H7 (cell line): ENCODE data around the gene NXPE2. TPM values are rescaled to one million over a fixed set of nuclear protein-coding genes. Genes with fewer than 3 reads are reported as not detected.
"Not testable (repeated sequence)": the region's sequence is repeated elsewhere in the genome, so short reads cannot be mapped to it uniquely, and the experiment has no call there.

Experiments
- DNase-seq: peaks from one replicate; pipeline ENCODE4 v3.0.0; 2012
- H3K27me3 ChIP-seq: 2 replicates; pipeline ENCODE4 v1.6.0; 2011; ENCODE audit warnings: mild to moderate bottlenecking, low read length; ENCODE audit not compliant: control insufficient read depth, insufficient read depth
- H3K36me3 ChIP-seq: replicated peaks from 2 replicates; pipeline ENCODE4 v1.5.1; 2011; ENCODE audit warnings: low read length; ENCODE audit not compliant: control insufficient read depth, insufficient read depth
- H3K4me3 ChIP-seq: 2 replicates; pipeline ENCODE4 v1.5.1; 2011; ENCODE audit warnings: low read depth, mild to moderate bottlenecking, control low read depth, low read length, moderate library complexity; ENCODE audit not compliant: insufficient read depth
- total RNA-seq: library from RNA; depleted of rRNA; stranded (reverse); fragments of >200 nt; shearing (Covaris generic); gene quantifications from 2 replicates; pipeline ENCODE4 v1.2.3, GENCODE V29; 2014; rRNA removed

NXPE2 gene
- not detected in 2 replicates for total RNA-seq

- no peak for DNase-seq
- Histone ChIP-seq H3K27me3 (no peaks in the 10 kb centered on the region), H3K36me3 (no peaks in the 10 kb centered on the region), H3K4me3 (no peak within 1 kb of the TSS)
Observed at GRCh38 chr11:114678125-114679036, at the start of gene NXPE2. Gene NXPE2 (plus strand): TSS chr11:114678527. CDS start chr11:114678576, 49 bp downstream.

- H3K27me3 ChIP-seq, H3K36me3 ChIP-seq, H3K4me3 ChIP-seq: not testable (repeated sequence)
- DNase-seq: peak; percentile 0
Observed at GRCh38 chr11:114631445-114631965, 46.8 kb upstream of the NXPE2 start.

DNA sequence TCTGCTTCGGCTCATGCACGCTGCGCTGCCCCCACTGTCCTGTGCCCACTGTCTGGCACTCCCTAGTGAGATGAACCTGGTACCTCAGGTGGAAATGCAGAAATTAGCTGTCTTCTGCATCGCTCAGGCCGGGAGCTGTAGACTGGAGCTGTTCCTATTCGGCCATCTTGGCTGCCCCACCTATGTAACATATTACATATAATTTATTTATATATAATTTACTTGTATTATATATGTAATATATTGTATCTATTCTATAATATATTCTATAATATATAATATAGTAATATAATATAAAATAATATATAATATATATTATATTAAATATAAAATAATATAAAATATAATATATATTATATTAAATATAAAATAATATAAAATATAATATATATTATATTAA lies 38.9 kb upstream of the NXPE2 start:
- H3K36me3 ChIP-seq, H3K4me3 ChIP-seq, H3K27me3 ChIP-seq, DNase-seq: not testable (repeated sequence)

DNA sequence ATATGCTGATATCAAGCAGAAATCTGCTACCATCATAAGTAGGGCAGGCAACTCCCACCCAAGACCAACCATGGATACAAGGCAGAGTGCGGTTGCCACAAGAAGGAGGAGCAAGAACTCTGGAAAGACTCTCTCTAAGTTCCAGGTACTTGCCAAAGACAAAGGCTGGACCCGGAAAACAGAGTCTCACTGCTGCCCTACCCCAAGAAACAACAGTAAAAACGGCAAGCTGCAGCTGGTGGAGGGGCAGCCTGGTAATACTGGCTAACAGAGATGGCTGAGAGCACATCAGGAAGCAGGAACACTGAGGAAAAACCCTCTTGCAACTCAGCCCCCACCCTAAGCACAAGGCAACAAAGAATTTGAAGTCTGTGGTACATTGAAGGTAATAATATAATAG lies 27.7 kb upstream of the NXPE2 start:
- Histone ChIP-seq H3K4me3 (no peak overlapping the region), H3K36me3 (no peaks in the 10 kb centered on the region), H3K27me3 (no peaks in the 10 kb centered on the region)
- DNase-seq: no peak

GRCh38 chr11:114651145-114651718 lies 27.1 kb upstream of the NXPE2 start:
- no peak overlapping the region for H3K4me3 ChIP-seq
- H3K36me3 ChIP-seq: no peaks in the 10 kb centered on the region
- DNase-seq: no peak
- H3K27me3 ChIP-seq: no peaks in the 10 kb centered on the region

- no peak for DNase-seq
- Histone ChIP-seq H3K27me3 (no peaks in the 10 kb centered on the region), H3K36me3 (no peaks in the 10 kb centered on the region), H3K4me3 (no peak overlapping the region)
Observed at GRCh38 chr11:114653148-114653547, 25.2 kb upstream of the NXPE2 start.

DNA sequence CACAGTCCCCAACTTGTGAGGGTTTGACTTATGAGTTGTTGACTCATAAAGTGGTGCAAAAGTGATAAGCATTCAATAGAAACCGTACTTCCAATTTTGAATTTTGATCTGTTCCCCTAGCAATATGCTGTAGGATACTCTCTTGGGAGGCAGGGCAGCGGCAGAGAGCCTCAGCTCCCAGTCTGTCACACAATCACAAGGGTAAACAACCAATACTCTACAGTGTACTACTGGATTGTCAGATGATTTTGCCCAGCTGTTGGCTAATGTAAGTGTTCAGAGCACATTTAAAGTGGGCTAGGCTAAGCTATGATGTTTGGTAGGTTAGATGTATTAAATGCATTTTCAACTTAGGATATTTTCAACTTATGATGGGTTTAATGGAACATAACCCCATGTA lies 13.7 kb upstream of the NXPE2 start:
- Histone ChIP-seq H3K27me3 (no peaks in the 10 kb centered on the region), H3K4me3 (no peak overlapping the region), H3K36me3 (no peaks in the 10 kb centered on the region)
- DNase-seq: no peak

- Histone ChIP-seq H3K27me3 (no peaks in the 10 kb centered on the region), H3K4me3 (no peak overlapping the region), H3K36me3 (no peaks in the 10 kb centered on the region)
- DNase-seq: no peak
Observed at GRCh38 chr11:114666760-114667159, 11.6 kb upstream of the NXPE2 start.

DNA sequence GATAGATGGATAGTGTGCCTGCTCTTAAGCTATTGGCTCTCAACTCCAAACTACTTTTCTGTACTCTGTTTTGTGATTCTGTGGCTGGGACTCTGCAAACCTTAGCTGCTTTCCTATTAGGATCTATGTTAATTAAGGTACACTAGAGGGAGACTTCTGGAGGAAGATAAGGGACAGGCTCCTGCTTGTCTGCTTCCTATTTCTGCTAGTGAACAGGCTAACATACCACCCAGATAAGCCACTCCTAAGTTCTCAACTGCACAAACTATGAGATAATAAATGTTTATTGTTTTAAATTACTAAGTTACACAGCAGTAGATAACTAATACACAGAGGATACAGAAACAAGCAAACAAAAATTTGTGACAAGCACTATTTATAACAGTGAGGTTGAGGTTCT lies 10.2 kb upstream of the NXPE2 start:
- Histone ChIP-seq H3K4me3 (no peak overlapping the region), H3K36me3 (no peaks in the 10 kb centered on the region), H3K27me3 (no peaks in the 10 kb centered on the region)
- no peak for DNase-seq

DNA sequence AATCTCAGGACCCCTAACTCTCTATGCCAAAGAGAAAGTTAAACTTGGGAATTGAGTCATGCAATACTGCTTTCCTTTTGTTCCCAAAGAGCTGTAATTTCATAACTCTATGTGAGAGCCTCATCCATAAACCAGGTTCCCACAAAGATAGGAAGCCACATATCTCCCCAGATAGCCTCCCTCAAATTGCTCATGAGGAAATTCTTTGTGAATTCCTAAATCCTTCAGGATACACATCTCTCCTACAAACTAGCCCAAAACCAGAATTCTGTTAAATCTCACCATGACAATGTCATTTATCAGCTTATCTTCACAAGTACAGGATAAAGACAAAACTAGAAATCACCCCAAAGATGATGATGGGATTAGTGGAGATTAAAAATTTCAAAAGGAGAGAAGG lies 4.7 kb upstream of the NXPE2 start:
- H3K27me3 ChIP-seq: no peaks in the 10 kb centered on the region
- DNase-seq: no peak
- no peaks in the 10 kb centered on the region for H3K36me3 ChIP-seq
- H3K4me3 ChIP-seq: no peak overlapping the region

GRCh38 chr11:114679505-114679904 lies 1.2 kb downstream of the NXPE2 start:
- no peak for DNase-seq
- no peaks in the 10 kb centered on the region for H3K27me3 ChIP-seq
- no peak overlapping the region for H3K4me3 ChIP-seq
- no peaks in the 10 kb centered on the region for H3K36me3 ChIP-seq

DNA sequence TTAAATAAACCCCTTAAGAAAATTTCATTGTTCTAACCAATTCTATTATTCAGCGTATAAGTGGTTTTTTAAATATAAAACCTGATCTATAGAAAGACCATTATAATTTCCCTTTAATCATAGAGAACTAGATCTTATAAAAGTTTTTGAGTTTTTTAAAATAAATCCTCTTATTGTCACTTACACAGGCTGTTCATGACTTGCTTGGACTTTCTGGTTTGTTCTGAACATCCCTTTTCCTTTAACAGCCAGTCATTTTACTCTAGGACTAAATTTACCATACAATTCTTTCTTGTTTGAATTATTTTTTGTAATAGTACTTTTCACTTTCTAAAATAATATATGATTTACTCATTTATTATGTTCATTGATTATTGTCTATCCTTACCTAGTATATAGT lies 4.7 kb downstream of the NXPE2 start:
- Histone ChIP-seq H3K36me3 (no peaks in the 10 kb centered on the region), H3K27me3 (no peaks in the 10 kb centered on the region), H3K4me3 (no peak overlapping the region)
- no peak for DNase-seq

DNA sequence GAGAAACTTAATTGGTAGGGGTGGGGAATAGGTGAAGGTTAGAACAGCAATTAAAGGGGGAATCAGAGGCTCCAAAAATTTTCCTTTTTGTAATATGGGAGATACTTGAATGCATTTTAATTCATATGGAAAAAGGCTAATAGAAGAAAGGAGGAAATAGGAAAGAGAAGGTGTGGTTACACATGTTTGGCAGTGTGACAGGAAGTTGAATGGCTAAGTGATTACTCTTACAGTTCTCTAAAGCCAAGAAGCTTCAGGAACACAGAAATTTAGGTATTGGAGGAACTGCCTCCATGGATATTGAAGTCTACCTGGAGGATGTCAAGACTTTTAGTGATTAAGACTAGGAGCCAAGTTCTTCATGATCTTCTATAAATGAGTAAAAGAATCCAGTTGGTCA lies 6.3 kb downstream of the NXPE2 start:
- no peak for DNase-seq
- H3K27me3 ChIP-seq: no peaks in the 10 kb centered on the region
- no peak overlapping the region for H3K4me3 ChIP-seq
- no peaks in the 10 kb centered on the region for H3K36me3 ChIP-seq

GRCh38 chr11:114685097-114685496 lies 6.8 kb downstream of the NXPE2 start:
- DNase-seq: no peak
- Histone ChIP-seq H3K27me3 (no peaks in the 10 kb centered on the region), H3K36me3 (no peaks in the 10 kb centered on the region), H3K4me3 (no peak overlapping the region)
